HG03097 (cell line): ENCODE results near the gene GET3.
A peak's percentile ranks its signal among the peaks of the same experiment; 100 is the strongest.
"Not testable (repeated sequence)": the region's sequence is repeated elsewhere in the genome, so short reads cannot be mapped to it uniquely, and the experiment has no call there.

Source experiments
- ATAC-seq: cut with Tn5 transposase; IDR thresholded peaks from one replicate; pipeline ENCODE4 v1.9.1; 2021; ENCODE audit not compliant: unreplicated experiment, low FRiP score

GET3 gene

GRCh38 chr19:12715102-12715501 lies 22.2 kb upstream of the GET3 start:
- no peak for ATAC-seq

DNA sequence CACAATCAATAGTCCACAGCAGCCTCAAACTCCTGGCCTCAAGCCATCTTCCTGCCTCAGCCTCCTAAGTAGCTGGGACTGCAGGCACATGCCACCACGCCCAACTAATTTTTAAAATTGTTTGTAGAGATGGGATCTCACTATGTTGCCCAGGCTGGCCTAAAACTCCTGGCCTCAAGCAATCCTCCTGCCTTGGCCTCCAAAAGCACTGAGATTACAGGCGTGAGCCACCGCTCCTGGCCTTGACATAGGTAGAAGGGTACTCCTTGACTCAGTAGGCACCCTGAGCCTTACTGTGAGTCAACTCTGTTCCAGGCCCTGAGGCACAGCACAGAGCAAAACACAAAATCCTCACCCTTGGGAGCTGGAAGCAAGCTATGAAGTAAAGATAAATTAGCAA lies 21.4 kb upstream of the GET3 start:
- no peak for ATAC-seq

- ATAC-seq = no peak
Measured at GRCh38 chr19:12720296-12720695, 17.0 kb upstream of the GET3 start.

DNA sequence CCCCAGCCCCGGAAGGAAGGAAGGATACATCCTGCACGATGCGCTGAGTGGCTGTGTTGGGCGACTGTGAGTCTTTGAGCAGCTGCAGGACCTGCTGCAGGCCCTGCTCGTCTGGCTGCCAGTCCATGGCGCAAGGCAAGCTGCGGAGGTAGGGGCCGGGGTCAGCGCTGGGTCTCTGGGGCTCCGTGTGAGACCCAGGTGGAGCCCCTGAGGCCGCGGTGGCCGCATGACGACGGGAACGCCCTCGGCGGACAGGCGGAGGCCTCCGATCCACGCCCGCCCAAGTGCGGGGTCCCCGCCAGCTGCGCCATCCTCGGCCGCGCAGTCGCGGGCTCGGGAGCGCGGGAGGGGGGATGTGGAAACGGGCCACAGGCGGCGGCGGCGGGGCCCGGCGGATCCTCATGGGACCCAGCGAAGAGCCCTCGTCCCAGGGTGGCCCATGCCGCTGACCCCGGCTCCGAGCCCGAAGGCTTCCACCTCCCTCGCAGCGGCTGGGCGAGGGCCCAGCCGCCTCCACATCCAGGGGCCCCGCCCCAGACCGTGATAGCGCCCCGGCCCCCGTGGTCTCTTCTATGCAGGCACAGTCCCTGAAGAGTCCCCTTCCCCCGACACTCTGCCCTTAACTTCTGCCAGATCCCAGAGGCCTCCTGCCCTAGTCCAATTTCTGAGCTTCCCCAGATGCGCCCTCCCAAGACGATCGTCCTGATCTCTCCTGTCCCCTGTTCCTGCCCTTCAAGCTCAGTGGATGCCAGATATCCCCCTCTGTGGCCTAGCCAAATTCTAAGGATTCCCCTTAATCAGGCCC lies 16.2 kb upstream of the GET3 start:
- no peak for ATAC-seq

GRCh38 chr19:12721656-12722565 lies 15.4 kb upstream of the GET3 start:
- ATAC-seq = peak; percentile 8

DNA sequence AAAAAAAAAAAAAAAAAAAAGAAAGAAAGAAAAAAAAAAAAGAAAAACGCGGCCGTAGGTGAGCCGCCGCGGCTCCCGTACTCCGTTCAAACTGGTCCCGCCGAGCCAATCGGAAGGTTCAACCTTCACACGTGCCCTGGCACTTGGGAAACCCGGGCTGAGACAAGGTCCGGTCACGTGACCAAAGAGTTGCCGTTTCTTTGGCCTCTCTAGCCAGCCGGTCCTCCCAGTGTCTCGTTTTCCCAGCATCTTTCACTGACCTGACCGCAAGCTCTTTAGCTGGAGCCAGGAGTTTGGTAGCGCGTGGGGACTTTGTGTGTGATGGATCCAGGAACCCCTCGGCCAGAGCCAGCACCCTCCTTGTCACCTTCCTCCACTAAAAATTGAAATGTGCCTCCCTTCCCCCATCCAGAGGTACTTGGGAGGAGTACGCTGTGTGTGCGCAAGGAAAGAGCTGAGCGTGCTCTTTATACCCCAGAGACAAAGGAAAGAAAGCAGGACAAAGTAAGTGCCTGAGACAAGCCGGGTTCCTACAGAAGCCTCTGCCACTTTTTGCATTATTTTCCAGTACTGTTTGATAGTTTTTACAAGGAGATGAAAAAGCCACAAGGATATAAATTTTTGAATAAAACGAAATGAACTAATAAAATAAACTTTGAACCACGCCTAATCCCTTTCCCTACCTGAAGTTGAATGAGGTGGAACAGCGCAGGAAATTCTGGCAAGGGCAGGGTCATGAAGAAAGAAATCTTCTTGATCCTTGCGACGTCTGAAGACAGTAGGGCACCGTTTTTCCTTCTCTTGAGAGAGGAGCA lies 14.5 kb upstream of the GET3 start:
- peak; percentile 80 for ATAC-seq

DNA sequence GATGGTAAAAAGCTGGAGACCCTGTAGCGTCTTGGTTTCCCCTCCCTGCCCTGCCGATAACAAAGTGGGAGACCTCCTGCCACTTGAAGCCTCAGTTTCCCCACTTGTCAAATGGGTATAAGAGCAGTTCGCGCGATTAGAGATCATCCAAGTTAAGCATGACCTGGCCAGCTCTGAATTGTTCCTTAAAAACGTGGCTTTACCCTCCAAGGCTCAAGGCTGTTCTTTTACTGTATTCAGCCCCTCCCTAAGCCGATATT lies 14.0 kb upstream of the GET3 start:
- no peak for ATAC-seq

DNA sequence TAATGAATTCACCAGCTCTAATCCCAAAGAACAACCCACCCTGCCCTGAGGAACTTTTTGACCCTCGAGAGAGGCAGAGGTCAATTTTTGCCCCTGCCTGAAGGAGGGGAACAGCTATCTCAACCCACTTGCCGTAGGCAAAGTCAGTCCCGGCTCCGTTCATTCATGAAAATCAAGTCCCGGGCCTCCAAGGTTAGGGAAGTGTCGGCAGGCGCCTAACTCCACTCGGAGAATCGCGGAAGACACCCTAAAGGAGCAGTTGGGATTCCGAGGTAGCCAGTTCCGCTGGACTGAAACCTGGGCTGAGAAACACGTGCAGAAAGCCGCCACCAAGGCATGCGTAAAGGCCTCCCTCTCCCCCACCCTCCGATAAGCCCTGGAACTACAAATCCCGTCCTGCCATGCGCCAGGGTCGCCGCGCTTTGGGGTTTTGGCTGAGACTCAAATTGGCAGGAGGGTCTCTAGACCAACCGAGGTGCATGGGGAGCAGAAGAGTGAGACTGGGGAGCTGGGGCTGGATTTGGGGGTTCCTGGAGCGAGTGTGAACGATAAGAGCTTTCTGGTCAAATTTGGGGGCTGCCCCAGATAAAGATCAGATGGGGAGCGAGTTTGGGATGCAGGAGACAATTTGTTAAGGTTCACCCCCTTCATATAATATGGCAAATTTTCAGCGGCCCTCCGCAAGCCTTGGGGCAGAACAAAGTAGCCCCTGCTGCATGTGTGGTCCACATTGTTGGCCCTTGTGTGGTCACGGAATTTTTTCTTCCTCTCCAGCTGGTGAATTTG lies 13.5 kb upstream of the GET3 start, which contains the start of gene TNPO2:
TNPO2 (minus strand) TSS at position 292 of the 786 bp plus-strand sequence. CDS start 2,955 bp downstream, outside the sequence.
- no peak for ATAC-seq

DNA sequence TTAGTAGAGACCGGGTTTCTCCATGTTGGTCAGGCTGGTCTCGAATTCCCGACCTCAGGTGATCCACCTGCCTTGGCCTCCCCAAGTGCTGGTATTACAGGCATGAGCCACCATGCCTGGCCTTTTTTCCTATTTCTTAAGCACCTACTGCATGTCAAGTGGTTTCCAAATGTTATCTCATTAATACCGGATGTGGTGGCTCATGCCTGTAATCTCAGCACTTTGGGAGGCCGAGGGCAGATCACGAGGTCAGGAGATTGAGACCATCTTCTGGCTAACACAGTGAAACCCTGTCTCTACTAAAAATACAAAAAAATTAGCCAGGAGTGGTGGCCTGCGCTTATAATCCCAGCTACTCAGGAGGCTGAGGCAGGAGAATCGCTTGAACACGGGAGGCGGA lies 11.7 kb upstream of the GET3 start:
- ATAC-seq = not testable (repeated sequence)

DNA sequence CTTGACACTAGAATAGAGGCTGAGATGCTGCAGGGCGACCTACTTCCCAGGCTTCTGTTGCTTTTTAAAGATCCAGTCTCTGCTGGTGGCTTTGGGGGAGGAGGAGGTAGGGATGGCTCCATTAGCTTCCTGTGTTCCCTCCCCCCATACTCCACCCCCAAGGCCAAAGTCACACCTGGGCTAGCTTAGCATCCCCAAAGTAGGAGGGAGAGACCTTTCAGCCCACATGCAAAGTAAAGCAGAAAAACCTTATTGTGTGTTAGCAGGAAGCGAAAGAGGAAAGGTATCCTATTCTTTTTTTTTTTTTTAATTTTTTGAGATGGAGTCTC lies 10.3 kb upstream of the GET3 start:
- no peak for ATAC-seq

DNA sequence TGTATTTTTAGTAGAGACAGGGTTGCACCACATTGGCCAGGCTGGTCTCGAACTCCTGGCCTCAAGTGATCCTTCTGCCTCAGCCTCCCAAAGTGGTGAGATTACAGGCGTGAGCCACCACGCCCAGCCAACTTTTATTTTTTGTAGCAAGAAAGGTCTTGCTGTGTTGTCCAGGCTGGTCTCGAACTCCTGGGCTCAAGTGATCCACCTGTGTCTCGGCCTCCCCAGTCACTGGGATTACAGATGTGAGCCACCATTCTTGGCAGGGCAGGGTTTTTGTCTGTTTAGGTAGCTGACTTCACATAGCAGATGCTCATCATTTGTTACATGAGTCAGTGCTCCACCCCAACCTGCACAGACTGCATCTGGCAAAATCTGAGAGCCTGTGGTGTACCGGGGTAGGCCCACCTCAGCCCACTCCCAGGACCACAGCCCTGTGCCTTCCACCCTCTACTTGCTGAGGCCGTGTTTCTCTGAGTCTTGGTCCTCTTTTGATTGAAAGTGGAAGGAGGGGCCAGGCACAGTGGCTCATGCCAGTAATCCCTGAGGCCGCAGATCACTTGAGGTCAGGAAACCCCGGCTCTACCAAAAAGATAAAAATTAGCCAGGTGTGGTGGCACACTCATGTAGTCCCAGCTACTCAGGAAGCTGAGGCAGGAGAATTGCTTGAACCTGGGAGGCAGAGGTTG lies 9.4 kb upstream of the GET3 start:
- no peak for ATAC-seq

DNA sequence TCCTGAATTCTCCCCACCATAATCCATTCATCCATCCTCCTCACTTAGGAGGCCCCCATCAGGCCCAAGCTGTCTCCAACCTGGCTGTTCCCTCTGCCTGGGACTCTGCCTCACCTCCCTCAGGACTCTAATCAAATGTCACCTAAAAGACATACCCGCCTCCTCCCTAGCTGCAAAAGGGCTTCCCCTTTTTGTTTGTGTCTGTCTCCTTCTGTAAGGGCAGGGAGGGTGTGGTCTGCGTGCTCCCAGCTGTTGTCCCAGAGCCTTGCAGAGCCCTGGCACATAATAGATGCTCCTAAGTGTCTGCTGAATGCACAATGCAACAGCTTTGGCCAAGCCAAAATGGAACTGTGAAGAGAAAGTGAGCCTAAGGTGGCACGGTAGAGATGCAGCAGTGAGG lies 7.2 kb upstream of the GET3 start:
- ATAC-seq = no peak

DNA sequence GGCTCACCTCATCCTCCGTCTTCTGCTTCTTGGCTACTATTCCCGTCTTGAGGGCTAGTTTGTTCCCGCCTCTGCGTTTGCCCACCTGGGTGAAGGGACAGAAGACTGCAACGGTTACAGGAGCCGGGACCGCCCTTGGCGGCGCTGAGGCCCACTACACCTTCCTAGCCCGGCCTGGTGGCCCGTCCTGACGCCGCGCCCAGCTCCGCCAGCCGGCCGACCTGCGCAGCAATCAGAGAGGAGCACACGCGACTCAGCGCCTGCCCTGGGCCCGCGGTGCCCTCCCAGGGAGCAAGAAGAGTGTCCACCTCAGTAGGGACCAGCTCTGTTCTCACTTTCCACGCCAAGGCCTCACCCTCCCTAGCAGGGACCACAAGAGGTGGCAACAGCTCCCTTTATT lies 6.0 kb upstream of the GET3 start:
- ATAC-seq = no peak

DNA sequence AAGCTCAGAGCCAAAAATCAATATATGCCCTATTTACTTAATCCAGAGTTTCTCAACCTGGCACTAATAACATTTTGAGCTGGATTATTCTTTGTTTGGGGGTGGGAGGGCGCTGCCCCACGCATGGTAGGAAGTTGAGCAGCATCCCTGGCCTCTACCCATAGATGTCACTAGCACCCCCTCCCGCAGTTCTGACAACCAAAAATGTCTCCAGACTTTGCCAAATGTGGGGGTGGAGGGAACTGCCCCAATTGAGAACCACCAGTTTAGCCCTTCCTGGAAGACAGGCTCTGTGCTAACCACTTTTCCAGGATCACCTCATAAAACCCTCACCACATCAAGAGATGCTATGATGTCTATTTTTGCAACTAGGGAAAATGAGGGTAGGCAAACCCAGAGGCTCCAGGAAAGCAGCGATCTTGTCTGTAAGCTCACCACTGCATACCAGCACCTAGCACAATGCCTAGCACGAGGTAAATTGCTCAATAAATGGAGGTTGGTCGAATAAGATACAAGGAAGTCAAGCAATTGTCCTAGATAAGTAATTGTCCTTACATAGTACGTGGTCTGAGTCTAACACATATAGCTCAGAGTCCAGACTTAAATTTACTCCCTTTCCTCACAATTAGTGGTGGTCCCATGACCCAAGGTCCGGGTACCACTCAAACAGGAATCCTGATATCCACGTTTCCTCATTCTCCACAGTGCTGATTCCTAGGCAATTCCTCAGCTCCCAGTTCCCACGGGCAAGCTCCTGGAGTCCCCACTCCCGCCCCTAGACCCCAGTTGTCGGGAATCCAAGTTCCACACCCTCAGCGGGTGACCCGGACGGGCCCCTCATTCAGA lies 3.7 kb upstream of the GET3 start:
- no peak for ATAC-seq

- ATAC-seq = no peak
Measured at GRCh38 chr19:12737835-12738351, 596 bp downstream of the GET3 start.

GRCh38 chr19:12745166-12745897 lies 8.0 kb downstream of the GET3 start:
- no peak for ATAC-seq

- no peak for ATAC-seq
Measured at GRCh38 chr19:12748489-12748888, 11.2 kb downstream of the GET3 start.

GRCh38 chr19:12749938-12750521 lies 12.7 kb downstream of the GET3 start:
- ATAC-seq = no peak
